ENCODE results near the gene NTF4. TPM values are rescaled to one million over a fixed set of nuclear protein-coding genes. Genes with fewer than 3 reads are reported as not detected.

NTF4 gene
- total RNA-seq, 1 donor from 2014 or later, result 7.3 TPM

- H3K9me3 ChIP-seq (ENCODE audit: insufficient read depth, low read depth, low read length), result peaks cover 8% of the 10 kb centered on the region
- Mint-ChIP-seq H3K9me3 (ENCODE audit: unreplicated experiment) (peaks cover 25% of the 10 kb centered on the region), H3K27ac (ENCODE audit: unreplicated experiment) (peak overlapping the region; percentile 63), H3K4me1 (ENCODE audit: low read depth, unreplicated experiment) (peaks cover 10% of the 10 kb centered on the region), H3K27me3 (ENCODE audit: low read depth, unreplicated experiment) (peaks cover 17% of the 10 kb centered on the region), H3K4me3 (ENCODE audit: unreplicated experiment) (no peak overlapping the region), H3K36me3 (ENCODE audit: low read depth, unreplicated experiment) (peaks cover 27% of the 10 kb centered on the region)
- no peak for FAIRE-seq
- H3K4me1 ChIP-seq (ENCODE audit: insufficient read depth, low read length), result peaks cover 11% of the 10 kb centered on the region
- H3K9ac ChIP-seq (ENCODE audit: low read length), result no peak overlapping the region
- peaks cover 17% of the 10 kb centered on the region for H4K20me1 ChIP-seq (ENCODE audit: insufficient read depth, low read length)
- H3K27me3 ChIP-seq (ENCODE audit: insufficient read depth, low read length), result peaks cover 2% of the 10 kb centered on the region
- no peaks in the 10 kb centered on the region for H3K36me3 ChIP-seq (ENCODE audit: insufficient read depth, low read length)
- DNase-seq (ENCODE audit: low read depth), result no peak
- H3K4me3 ChIP-seq (ENCODE audit: insufficient read depth, low read depth, low read length), result no peak overlapping the region
- no peak for TF ChIP-seq CTCF (IDR thresholded peaks at IDR 0.05; ENCODE audit: insufficient read depth, low read depth, low read length)
- no peak for TF ChIP-seq EZH2 (IDR thresholded peaks at IDR 0.05; ENCODE audit: insufficient read depth, low read length)
- H3K4me2 ChIP-seq (ENCODE audit: low read length), result no peak overlapping the region
- H2AFZ ChIP-seq (ENCODE audit: low read depth, low read length), result no peak overlapping the region
- no peak overlapping the region for H3K27ac ChIP-seq (ENCODE audit: low read depth, low read length)
- H3K79me2 ChIP-seq (ENCODE audit: insufficient read depth, low read length), result no peaks in the 10 kb centered on the region
These were observed 5.8 kb upstream of the NTF4 start for GRCh38 chr19:49070416-49070815.

GRCh38 chr19:49069026-49069425 is 4.4 kb upstream of the NTF4 start:
- H3K27ac Mint-ChIP-seq (ENCODE audit: unreplicated experiment), result no peak overlapping the region
- Histone ChIP-seq H3K9me3 (ENCODE audit: insufficient read depth, low read depth, low read length) (peaks cover 8% of the 10 kb centered on the region), H3K27ac (ENCODE audit: low read depth, low read length) (no peak overlapping the region), H2AFZ (ENCODE audit: low read depth, low read length) (no peak overlapping the region), H3K79me2 (ENCODE audit: insufficient read depth, low read length) (no peaks in the 10 kb centered on the region), H4K20me1 (ENCODE audit: insufficient read depth, low read length) (peaks cover 23% of the 10 kb centered on the region), H3K4me3 (ENCODE audit: insufficient read depth, low read depth, low read length) (no peak overlapping the region), H3K9ac (ENCODE audit: low read length) (no peak overlapping the region), H3K4me2 (ENCODE audit: low read length) (peak overlapping the region; percentile 8), H3K4me1 (ENCODE audit: insufficient read depth, low read length) (peaks cover 18% of the 10 kb centered on the region), H3K36me3 (ENCODE audit: insufficient read depth, low read length) (no peaks in the 10 kb centered on the region), H3K27me3 (ENCODE audit: insufficient read depth, low read length) (peaks cover 2% of the 10 kb centered on the region)
- peaks cover 27% of the 10 kb centered on the region for H3K36me3 Mint-ChIP-seq (ENCODE audit: low read depth, unreplicated experiment)
- H3K4me1 Mint-ChIP-seq (ENCODE audit: low read depth, unreplicated experiment), result peaks cover 11% of the 10 kb centered on the region
- peaks cover 17% of the 10 kb centered on the region for H3K27me3 Mint-ChIP-seq (ENCODE audit: low read depth, unreplicated experiment)
- FAIRE-seq (no peak), DNase-seq (ENCODE audit: low read depth) (no peak)
- no peak overlapping the region for H3K4me3 Mint-ChIP-seq (ENCODE audit: unreplicated experiment)
- TF ChIP-seq EZH2 (IDR thresholded peaks at IDR 0.05; ENCODE audit: insufficient read depth, low read length) (no peak), CTCF (IDR thresholded peaks at IDR 0.05; ENCODE audit: insufficient read depth, low read depth, low read length) (no peak)
- peaks cover 22% of the 10 kb centered on the region for H3K9me3 Mint-ChIP-seq (ENCODE audit: unreplicated experiment)

GRCh38 chr19:49067554-49067953 is 2.9 kb upstream of the NTF4 start:
- DNase-seq (ENCODE audit: low read depth) (no peak), FAIRE-seq (no peak)
- Histone ChIP-seq H4K20me1 (ENCODE audit: insufficient read depth, low read length) (peaks cover 30% of the 10 kb centered on the region), H3K27ac (ENCODE audit: low read depth, low read length) (no peak overlapping the region), H3K4me2 (ENCODE audit: low read length) (no peak overlapping the region), H3K36me3 (ENCODE audit: insufficient read depth, low read length) (no peaks in the 10 kb centered on the region), H3K79me2 (ENCODE audit: insufficient read depth, low read length) (no peaks in the 10 kb centered on the region), H3K4me1 (ENCODE audit: insufficient read depth, low read length) (peaks cover 21% of the 10 kb centered on the region), H2AFZ (ENCODE audit: low read depth, low read length) (no peak overlapping the region), H3K27me3 (ENCODE audit: insufficient read depth, low read length) (no peaks in the 10 kb centered on the region), H3K9me3 (ENCODE audit: insufficient read depth, low read depth, low read length) (peaks cover 8% of the 10 kb centered on the region), H3K9ac (ENCODE audit: low read length) (no peak overlapping the region), H3K4me3 (ENCODE audit: insufficient read depth, low read depth, low read length) (no peak overlapping the region)
- H3K4me1 Mint-ChIP-seq (ENCODE audit: low read depth, unreplicated experiment), result peaks cover 16% of the 10 kb centered on the region
- peaks cover 14% of the 10 kb centered on the region for H3K9me3 Mint-ChIP-seq (ENCODE audit: unreplicated experiment)
- peak overlapping the region; percentile 41 for H3K4me3 Mint-ChIP-seq (ENCODE audit: unreplicated experiment)
- H3K27ac Mint-ChIP-seq (ENCODE audit: unreplicated experiment), result peak overlapping the region; percentile 47
- peaks cover 22% of the 10 kb centered on the region for H3K36me3 Mint-ChIP-seq (ENCODE audit: low read depth, unreplicated experiment)
- peaks cover 8% of the 10 kb centered on the region for H3K27me3 Mint-ChIP-seq (ENCODE audit: low read depth, unreplicated experiment)
- TF ChIP-seq EZH2 (IDR thresholded peaks at IDR 0.05; ENCODE audit: insufficient read depth, low read length), result no peak
- no peak for TF ChIP-seq CTCF (IDR thresholded peaks at IDR 0.05; ENCODE audit: insufficient read depth, low read depth, low read length)

Measured in astrocyte (in vitro differentiated cells and primary cell).